Measurements from ENCODE around the gene TANK.

The TANK gene

DNA sequence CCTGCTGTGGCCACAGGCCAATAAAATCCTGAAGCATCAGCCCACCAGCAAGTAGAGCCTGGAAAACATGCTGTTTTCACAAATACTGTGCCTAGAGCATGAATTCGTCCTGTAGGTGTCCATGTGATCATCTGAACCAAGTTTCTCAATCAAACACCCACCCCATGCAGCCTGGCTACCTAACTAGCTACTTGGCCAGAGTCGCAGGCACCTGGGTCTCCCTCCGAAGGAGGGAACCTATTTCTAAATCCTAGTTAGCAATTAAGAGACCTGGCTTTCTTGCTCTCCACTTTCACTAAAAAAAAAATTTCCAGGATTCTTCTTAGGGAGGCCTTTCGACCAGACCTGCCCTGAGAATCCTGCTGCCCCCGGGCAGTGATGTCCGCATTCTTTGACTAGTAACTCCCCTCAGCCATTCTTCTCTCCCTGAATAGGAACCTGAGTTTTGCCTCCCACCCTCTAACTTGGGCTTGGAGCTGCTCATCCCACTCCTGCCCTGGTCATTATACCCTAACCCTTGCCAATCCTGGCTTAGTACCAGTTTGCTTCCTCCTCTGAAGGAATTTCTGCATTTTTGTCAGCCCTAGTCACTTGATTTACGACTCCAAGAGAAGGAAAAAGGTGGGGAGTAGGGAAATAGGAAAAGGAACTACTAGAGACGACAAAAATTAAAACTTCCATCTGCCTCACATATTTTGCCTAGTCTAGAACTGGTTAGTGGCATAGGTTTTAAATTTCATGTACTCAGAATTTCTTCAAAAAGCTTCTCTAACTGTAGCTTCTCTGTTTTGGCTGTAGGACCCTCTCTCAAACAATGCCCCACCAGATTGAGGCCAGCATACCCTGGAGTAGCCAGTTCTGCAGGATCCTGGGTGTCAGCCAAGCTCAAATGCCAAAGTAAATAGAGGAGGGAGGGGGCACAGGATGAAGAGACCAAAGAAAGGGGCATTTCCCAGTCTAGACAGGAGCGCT lies 25.4 kb upstream of the TANK start:
- peak; percentile 59 for DNase-seq

DNA sequence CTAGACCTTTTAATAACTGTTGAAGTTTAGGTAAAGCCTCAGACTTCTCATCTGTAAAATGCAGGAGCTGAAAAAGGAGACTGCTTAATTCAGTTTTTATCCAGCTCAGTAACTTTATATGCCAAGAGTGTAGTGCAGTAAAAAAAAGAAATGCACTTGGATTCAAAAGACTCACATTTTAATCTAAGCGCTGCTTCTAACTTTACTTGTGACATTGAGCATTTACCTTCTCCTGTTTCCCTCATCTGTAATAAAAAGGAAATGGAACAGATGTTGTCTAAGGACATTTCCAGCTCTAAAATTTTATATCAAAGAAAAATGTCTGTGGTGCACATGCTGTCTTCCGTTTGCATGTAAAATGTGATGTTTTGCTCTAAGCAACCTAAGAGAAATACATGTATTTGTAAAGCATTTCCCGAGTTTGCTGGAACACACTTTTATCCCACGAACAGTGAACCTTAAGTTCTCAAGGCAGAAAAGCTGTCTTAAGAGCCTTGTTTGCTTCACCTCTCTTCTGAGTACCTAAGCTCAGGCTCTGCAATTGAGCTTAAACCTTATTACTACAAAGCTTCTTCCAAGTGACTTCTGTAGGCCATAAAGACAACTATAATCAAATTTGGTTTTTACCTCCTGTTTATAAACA lies 24.2 kb upstream of the TANK start:
- DNase-seq, result no peak

DNA sequence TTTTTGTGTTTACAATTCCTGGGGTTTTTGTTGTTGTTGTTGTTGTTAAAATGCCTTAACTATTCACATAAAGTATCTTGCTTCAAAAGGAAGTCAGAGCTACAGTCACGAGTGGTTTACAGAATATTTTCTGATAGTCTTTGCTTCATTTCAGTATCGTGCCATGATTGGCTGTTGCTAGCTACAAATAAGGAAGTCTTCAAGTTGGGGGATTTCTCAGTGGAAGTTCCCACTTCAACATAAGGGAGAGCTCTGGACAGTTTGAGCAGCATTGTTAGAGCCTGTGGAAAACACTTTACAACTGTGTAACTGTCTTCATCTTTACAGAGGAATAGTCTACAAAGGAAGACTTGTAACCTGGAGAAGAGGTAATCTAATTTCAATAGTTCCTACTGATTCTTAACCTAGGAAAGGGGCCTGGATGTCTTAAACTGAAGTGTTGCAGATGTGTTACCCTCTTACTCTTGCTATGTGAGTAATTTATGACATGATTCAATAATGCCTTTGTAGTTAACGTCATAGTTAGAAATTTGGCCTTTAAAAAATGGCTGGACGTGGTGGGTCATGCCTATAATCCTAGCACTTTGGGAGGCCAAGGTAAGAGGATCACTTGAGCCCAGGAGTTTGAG lies 23.4 kb upstream of the TANK start:
- no peak for DNase-seq

DNA sequence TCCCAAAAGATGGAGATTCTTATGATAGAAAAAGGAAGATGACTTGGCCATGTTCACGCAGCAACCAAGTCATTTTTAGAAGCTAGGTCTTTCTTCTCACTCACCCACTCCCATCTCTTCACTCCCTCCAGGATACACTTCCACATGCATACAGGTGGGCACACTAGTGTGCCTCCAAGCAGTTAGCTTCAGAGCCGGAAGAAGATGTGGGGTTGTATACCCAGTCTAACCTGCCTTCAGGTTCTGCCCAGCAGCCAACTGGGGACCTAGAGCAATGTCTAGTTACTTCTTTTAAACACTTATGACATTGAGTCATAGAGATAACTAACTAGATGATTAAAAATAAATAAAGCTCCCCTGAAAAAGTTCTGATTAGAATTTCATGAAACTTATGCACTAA lies 21.8 kb upstream of the TANK start:
- no peak for DNase-seq

DNA sequence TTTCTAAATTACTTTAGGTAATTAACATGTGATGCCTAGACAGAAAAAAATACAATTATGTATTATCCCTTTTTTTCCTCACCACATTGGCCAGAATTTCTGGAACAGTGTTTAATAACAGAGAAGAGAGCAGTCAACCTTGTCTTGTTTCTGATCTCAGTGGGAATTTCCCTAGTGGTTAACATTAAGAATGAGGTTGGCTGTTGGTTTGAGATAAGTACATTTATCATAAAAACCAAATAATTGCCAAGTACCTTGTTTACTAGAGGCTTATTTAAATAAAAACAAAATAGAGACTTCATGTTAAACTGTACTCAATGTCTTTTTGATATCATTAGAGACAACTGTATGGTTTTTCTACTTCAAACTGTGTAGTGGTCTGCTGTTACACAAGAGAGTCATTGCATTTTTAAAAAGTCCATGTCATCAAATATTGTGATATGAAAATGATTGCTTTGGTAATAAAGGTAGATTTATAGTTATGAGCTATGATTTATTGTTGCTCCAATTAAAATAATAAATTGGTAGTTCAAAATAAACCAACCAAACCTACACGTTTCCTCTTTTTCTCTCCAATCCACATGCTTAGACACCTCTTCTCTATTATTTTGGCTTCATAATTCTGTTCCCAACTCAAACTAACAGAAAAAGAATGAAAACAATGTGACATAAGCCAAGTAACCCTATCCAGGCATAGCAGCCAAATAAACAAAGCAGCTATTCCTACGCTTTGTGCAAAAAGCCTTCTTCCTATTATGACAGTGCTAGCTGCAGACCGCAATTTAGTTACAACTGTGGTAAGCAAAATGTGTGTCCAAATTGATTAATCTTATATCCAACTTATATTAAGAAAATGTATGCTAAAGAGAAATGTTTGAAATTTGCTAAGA lies 20.9 kb upstream of the TANK start:
- no peak for DNase-seq

DNA sequence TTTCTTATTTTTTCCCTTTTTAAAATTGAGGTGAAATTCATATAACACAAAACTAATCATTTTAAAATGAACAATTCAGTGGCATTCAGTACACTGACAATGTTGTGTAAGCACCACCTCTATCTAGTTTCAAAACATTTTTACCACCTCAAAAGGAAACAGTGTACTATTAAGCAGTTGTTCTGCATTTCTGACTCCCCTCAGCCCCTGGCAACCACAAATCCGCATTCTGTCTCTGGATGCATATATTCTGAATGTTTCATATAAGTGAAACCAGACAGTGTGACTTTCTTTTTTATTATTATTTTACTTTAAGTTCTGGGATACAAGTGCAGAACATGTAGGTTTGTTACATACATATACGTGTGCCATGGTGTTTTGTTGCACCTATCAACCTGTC lies 19.2 kb upstream of the TANK start:
- no peak for DNase-seq

DNA sequence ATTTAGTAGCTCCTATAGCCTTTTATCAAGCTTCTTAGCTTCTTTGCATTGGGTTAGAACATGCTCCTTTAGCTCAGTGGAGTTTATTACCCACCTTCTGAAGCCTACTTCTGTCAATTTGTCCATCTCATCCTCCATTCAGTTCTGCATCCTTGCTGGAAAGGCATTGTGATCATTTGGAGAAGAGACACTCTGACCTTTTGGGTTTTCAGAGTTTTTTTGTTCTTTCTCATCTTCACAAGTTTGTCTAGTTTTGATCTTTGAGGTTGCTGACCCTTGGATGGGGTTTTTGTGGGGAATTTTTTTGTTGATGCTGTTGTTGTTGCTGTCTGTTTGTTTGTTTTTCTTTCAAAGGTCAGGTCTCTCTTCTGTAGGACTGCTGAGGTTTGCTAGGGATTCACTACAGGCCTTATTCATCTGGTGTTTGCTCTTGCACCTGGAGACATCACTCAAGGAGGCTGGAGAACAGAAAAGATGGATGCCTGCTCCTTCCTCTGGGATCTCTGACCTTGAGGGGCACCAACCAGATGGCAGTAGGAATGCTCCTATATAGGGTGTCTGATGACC lies 13.9 kb upstream of the TANK start:
- no peak for DNase-seq

DNA sequence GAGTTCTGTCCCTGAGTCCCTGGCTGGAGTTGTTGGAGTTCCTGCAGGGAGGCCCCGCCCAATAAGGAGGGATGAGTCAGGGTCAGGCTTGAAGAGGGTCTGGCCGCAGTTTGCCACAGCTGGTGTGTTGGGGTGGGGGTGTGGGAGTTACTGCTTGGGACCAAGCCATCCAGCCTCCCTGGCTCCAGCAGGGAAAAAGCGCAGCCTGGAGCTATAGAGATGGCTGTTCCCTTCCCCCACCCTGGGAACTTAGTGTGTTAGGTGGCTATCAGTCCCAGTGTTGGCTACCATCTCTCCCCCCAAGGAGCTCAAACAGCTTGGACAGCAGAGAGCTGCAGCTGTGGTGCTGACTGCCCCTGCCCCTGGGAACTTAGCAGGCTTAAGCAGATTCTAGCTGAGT lies 13.2 kb upstream of the TANK start:
- DNase-seq, result no peak

DNA sequence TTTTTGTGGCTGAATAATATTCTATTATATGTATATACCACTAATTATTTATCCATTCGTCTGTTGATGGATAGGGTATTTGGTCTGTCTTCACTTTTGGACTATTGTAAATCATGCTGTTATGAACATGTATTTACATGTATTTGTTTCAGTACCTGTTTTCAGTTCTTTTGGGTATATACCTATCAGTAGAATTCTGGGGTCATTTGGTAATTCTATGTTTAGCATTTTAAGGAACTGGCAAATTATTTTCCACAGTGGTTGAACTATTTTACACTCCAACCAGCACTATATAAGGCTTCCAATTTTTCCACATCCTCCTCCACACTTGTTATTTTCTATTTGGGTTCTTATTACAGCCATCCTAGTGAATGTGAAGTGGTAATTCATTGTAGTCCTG lies 12.4 kb upstream of the TANK start:
- DNase-seq, result no peak

DNA sequence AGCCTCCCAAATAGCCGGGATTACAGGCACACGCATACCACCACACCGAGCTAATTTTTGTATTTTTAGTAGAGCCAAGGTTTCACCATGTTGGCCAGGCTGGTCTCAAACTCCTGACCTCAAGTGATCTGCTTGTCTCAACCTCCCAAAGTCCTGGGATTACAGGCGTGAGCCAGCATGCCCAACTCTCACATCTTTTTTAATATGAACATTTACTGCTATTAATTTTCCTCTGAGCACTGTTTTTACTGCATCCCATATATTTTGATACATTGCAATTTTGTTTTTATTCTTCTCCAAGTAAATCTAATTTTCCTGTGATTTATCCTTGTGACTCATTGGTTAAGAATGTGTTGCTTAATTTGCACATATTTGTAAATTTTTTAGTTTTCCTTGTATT lies 9.5 kb upstream of the TANK start:
- no peak for DNase-seq

DNA sequence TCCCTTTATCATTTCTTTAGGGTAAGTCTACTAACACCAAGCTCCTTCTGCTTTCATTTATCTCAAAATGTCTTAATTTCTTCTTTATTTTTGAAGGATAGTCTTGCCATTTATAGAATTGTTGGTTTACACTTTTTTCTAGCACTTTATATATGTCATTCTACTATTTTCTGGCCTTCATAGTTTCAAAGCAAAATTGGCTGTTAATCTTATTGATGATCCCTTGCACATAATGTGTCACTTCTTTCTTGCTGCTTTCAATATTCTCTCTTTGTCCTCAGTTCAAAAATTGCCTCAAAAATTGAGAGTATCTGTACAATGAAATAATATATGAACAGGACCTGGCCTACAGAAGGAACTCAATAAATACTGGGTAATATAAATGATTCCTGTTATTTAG lies 7.9 kb upstream of the TANK start:
- DNase-seq, result no peak

DNA sequence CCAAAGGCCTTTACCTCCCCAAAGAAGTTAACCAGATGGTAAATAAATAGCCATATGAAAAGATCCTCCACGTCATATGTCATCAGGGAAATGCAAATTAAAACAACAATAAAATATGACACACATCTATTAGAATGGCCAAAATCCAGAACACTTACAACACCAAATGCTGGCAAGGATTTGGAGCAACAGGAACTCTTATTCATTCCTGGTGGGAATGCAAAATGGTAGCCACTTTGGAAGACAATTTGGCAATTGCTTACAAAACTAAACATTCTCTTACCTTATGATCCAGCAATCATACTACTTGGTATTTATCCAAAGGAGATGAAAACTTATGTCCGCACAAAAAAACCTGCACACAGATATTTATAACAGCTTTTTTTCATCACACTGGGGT lies 1.3 kb upstream of the TANK start:
- DNase-seq, result no peak

DNA sequence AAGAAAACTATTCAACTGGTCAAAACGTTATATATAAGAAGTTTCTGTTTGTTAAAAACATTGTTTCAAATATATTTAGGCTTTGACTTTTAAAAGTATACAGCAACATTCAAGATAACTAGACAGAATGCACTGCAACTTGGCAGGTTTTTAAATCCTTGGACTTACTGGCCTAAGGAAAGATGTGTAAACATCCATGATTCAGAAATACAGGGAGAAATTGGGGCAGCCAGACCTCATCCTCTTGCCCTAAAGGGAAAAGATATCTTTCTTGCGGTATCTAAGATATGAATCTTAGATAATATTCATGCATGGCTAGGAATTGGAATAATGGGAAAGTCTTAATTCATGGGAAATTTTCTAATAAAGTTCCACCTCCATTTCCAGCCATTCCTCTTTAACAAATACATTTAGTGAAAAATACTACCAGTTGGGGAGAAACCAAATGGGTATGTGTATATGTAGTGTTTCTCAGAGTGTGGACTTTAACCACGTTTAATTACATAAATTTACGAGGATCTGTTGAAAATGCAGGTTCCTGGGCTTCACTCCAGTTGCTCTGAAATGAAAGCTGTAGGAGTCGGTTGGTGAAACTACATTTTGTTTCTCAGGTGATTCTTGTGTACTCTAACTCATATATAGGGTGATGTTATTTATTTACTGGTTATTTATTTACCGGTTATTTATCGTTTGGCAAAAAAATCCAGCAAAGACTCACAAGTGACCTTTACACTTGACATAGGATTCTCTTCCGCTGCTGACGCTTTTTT lies 587 bp upstream of the TANK start:
- no peak for DNase-seq

DNA sequence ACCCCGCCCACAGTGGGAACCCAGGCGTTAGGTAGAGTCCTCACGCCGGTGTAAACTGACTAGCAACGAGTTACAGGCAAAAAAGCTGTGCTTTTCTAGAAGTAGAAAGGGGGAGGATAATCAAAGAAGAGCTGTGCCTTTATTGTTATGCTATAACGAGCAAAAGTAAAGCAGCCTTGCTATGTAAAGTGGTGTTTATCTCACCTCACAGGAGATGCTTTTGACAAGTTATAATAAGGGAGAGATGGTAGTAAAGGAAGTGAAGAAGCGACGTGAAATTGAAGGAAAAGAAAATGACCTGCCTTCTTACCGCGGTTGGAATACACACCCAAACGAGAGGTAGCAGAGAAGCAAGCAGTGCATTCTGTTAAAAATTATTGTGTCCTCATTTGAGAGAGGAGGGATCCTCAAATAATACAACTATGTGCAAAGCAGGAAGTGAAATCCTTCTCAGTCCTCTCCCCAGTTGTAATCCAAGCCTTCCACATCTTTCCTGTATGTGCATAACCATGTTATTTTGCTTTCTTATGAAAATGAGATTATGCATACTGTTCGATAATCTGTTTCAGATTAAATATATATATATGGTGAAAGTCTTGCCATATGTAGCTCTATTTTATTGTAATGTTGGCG lies 962 bp downstream of the TANK start:
- no peak for DNase-seq

DNA sequence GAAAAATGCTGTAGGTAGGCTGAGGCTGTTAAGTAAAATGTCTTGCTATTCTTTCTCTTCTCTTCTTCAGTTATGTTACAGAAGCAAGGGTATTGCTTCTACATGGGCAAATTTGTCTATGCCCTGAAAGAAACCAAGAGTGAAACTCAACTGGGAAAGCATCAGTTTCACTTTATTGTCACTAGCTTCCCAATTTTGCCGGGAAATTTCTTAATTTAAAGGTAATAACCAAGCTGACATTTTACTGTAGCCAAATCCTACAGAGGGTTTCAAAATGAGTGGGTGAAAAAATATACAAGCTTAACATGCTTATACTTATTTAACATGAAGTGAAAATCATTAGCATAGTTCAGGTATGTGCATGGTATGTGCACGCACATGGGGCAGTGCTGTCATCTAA lies 3.2 kb downstream of the TANK start:
- DNase-seq, result no peak

DNA sequence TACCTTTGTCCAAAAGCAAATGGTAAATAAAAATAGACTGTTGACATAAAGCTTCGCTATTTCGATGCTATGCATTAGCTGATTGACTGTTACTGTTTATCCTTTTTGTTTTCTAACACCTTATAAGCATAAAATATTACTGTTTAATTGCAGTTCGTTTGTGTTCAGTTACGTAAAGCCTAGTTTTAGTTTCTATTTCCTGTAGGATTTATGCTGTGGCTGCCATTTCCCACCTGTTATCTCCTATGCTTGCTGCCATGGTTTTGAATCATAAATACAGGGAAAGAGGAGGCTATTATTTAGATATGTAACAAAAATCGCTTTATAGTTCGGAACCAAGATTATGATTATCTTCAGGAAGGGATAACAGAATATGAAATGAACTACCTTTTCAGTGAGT lies 3.9 kb downstream of the TANK start:
- no peak for DNase-seq

DNA sequence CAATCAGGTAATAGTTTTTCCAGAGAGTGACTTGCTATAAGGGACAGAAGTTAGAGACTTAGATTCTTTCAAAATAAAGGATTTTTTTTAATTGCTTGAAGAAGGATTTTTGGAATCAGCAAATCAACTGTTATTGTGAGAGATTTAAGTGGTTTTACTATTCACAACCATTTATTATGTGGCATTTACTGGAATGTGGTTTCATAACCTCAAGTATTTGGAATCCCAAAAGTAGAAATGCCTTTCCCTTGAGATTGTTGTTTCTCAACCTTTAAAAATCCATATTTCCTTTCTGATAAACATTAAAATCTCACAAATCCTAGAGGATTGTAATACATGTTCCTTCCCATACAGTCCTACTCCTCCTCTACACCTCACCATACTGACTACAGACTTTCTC lies 5.0 kb downstream of the TANK start:
- DNase-seq, result no peak

DNA sequence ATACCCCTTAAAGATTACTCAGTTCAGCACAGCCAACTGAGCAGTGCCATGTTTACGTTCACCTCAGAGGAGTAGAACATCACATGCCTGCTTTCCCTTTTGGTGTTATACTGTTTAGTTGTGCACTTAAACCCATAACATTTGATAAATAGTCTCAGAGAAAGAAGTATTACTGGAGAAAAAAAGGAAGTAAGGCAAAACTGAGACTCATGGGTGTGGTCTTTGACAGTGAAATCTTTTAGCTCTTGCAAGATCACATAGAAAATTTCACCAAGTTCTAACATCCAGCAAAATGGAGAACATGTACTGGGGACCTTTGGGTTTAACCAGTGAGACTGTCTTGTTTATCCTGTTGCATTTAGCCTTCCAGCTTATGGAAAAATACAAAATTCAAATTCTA lies 5.6 kb downstream of the TANK start:
- no peak for DNase-seq

DNA sequence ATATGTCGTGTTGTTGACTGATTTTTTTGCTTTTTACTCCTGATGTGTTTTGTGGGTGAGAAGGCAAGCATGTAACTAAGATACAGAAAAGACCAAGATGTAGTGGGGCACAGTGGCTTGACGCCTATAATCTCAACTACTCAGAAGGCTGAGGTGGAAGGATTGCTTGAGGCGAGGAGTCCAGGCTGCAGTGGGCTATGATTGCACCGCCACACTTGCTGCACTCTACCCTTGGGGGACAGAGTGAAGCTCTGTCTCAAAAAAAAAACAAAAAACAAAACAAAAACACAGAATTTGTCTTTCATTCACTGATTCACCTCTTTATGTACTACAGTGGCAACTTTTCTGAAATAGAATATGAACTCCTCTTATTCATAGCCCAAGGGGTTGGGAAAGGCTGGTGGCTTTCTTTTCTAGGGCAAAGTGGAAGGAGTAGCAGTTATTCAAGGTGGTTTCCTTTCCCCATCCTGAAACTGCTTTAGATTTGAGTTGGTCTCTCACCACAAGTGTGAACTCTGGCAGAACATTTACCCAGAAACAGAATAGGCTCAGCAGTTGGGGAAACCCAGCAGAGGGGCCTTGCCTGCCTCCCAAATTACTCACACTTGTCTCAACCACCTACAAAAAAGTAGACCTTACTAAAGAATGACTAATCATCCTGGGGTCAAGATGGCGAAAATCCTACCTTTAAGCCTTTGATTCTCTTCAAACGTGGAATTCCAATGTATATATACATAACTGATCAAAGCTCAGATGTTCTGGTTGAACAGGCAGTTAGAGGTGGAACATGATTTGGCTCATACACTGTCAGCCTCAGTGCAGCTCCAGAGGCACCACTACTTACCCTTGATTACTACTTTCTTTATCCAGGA lies 6.5 kb downstream of the TANK start:
- DNase-seq, result no peak

DNA sequence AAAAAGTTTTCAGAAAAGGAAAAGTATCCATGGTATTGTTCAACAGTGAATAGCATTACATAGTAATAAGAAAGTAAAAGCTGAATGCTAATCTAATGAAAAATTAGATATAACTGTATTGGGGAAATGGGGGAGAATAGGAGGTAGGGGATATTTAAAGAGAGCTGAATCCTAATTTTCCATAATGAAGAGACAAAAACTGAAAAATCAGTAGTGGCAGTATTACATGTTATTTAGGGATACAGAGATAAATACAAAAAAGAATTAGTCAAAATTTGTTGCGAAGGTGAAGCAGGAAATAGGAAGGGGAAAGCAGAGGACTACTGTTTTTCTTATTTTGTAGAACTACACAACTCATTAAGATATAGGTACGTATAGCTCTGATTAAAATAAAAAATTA lies 9.1 kb downstream of the TANK start:
- no peak for DNase-seq
